ENCODE data around the gene GPC5. TPM values are rescaled to one million over a fixed set of nuclear protein-coding genes. Genes with fewer than 3 reads are reported as not detected.

The GPC5 gene
- total RNA-seq, 4 donors from 2014 or later = not detected

GRCh38 chr13:91356919-91357612 lies 41.4 kb upstream of the GPC5 start:
- ATAC-seq = no peak
- no peak for DNase-seq
- Histone ChIP-seq H3K27ac (no peak overlapping the region), H3K36me3 (peaks cover 0 to 37% of the 10 kb centered on the region in 2 donors), H3K9me3 (no peaks in the 10 kb centered on the region), H3K27me3 (no peaks in the 10 kb centered on the region), H3K4me3 (no peak overlapping the region), H3K4me1 (peaks cover 0 to 8% of the 10 kb centered on the region in 2 donors)
- in situ Hi-C loops (cut with MboI; ENCODE audit: low sequenced_read_pairs in 4 of 4) = no loop called here
- intact Hi-C loops (cut with DNase I; ENCODE audit: low total_unique reads) = no loop called here
- no peak for TF ChIP-seq CTCF (IDR thresholded peaks at IDR 0.05 in 4 of 5, conservative IDR thresholded peaks at IDR 0.05 in 1 of 5)
- no peak for TF ChIP-seq POLR2A (IDR thresholded peaks at IDR 0.05)

DNA sequence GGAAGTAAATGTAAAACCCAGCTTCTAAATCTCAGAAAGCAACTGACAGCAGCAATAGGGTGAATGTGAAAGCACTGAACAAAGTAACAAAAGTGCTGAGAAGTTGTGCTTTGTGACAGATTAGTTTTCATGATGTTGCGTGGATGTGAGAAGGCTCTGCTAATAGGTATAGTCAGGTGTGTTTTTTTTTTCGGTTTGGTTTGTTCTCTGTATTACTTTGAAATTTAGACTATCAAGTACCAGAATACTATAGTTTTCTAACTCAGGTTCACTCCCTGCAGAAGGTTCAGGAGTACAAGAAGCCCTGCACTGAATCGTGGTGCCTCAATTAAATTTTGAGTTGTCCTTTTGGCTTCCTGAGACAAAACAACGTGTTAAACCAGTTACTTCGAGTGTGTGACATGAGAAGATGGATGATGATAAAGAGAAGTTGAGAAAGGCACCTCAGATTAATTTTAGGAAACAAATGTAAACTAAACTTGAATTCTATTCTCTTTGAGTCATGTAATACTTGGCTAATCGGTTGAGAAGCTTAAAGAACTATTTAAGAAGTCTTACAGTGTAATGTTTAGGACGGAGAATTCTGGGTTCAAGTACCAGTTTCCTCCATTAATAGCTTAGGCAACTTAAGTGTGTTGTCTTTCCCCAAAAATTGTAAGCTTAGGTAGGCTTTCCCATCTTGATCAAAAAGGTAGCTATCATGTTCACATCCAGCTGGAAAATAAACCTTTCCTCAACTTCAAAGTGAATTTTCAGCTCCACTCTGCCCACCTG lies 40.6 kb upstream of the GPC5 start:
- no peak for TF ChIP-seq CTCF (IDR thresholded peaks at IDR 0.05 in 4 of 5, conservative IDR thresholded peaks at IDR 0.05 in 1 of 5)
- no peak for TF ChIP-seq POLR2A (IDR thresholded peaks at IDR 0.05)
- H3K27ac ChIP-seq = no peak overlapping the region
- peaks cover 0 to 8% of the 10 kb centered on the region in 2 donors for H3K4me1 ChIP-seq
- DNase-seq (no peak), ATAC-seq (no peak)
- intact Hi-C loops (cut with DNase I; ENCODE audit: low total_unique reads) = no loop called here
- no peak overlapping the region for H3K4me3 ChIP-seq
- no peaks in the 10 kb centered on the region for H3K9me3 ChIP-seq
- H3K27me3 ChIP-seq = no peaks in the 10 kb centered on the region
- H3K36me3 ChIP-seq = peaks cover 0 to 30% of the 10 kb centered on the region in 2 donors
- in situ Hi-C loops (cut with MboI; ENCODE audit: low sequenced_read_pairs in 4 of 4) = no loop called here

GRCh38 chr13:91358387-91358782 lies 40.0 kb upstream of the GPC5 start:
- DNase-seq (no peak), ATAC-seq (no peak)
- no peaks in the 10 kb centered on the region for H3K9me3 ChIP-seq
- no peak overlapping the region for H3K27ac ChIP-seq
- H3K27me3 ChIP-seq = no peaks in the 10 kb centered on the region
- H3K4me3 ChIP-seq = no peak overlapping the region
- H3K36me3 ChIP-seq = peaks cover 0 to 24% of the 10 kb centered on the region in 2 donors
- peaks cover 0 to 5% of the 10 kb centered on the region in 2 donors for H3K4me1 ChIP-seq
- intact Hi-C loops (cut with DNase I; ENCODE audit: low total_unique reads) = no loop called here
- in situ Hi-C loops (cut with MboI; ENCODE audit: low sequenced_read_pairs in 4 of 4) = no loop called here
- TF ChIP-seq POLR2A (IDR thresholded peaks at IDR 0.05) (no peak), CTCF (IDR thresholded peaks at IDR 0.05 in 4 of 5, conservative IDR thresholded peaks at IDR 0.05 in 1 of 5) (no peak)

DNA sequence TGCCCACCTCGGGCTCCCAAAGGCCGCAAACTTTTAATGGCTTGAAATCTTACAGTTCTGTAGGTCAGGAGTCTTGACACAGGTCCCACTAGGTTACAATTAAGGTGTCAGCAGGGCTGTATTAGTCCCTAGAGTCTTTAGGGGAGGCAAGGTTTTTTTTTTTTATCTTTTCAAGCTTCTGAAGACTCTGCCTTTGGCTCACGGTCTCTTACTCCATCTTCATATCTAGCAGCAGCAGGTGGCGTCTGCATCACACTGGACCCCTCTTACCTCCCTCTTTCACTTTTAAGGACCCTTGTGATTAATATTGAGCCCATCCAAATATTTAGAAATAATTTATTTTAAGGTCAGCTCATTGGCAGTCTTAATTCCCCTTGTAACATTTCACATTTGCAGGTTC lies 39.3 kb upstream of the GPC5 start:
- intact Hi-C loops (cut with DNase I; ENCODE audit: low total_unique reads) (no loop called here), in situ Hi-C loops (cut with MboI; ENCODE audit: low sequenced_read_pairs in 4 of 4) (no loop called here)
- Histone ChIP-seq H3K36me3 (peaks cover 0 to 17% of the 10 kb centered on the region in 2 donors), H3K4me1 (no peaks in the 10 kb centered on the region), H3K4me3 (no peak overlapping the region), H3K27me3 (no peaks in the 10 kb centered on the region), H3K9me3 (no peaks in the 10 kb centered on the region), H3K27ac (no peak overlapping the region)
- no peak for TF ChIP-seq POLR2A (IDR thresholded peaks at IDR 0.05)
- no peak for TF ChIP-seq CTCF (IDR thresholded peaks at IDR 0.05 in 4 of 5, conservative IDR thresholded peaks at IDR 0.05 in 1 of 5)
- ATAC-seq (no peak), DNase-seq (no peak)

All from gastrocnemius medialis (tissue), 4 donors.